NCI-H1092 (cell line): Measurements from ENCODE around the gene CNPY1.

Source experiments
- DNase-seq: peaks from one replicate; lab custom pipeline; 2025; lab: John Stamatoyannopoulos, UW

CNPY1 gene

DNA sequence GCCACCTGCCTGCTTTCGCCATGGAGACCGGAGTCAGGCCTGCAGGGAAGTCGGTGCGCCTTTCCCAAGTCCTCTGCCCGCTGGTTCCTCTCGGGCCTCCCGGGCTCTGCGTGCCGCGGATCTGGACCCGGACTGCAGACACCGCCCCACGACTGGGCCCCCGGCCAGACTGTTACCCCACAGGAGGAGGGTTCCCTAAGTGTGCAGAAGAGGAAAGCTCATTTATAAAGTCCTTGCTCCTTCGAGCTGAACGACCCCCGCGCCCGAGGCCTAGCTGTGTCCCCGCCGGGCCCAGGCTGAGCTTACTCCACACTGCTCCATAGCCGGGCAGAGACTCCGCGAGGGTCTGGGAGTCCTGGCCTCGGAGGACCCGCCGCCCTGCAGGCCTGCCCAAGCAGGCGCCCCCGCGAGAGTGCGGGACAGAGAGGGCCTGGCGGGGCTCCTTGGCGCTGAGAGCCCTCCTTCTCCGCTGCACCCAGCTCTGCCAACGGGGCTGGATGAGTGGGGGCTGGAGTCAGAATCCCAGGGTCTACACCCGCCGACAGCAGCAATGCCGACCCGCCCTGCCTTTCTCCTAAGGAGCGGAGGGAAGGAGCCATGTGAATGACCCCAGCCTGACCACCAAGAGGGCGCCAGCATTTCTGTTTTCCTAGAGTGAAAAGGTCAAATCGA lies 80.1 kb downstream of the CNPY1 start:
- no peak for DNase-seq

DNA sequence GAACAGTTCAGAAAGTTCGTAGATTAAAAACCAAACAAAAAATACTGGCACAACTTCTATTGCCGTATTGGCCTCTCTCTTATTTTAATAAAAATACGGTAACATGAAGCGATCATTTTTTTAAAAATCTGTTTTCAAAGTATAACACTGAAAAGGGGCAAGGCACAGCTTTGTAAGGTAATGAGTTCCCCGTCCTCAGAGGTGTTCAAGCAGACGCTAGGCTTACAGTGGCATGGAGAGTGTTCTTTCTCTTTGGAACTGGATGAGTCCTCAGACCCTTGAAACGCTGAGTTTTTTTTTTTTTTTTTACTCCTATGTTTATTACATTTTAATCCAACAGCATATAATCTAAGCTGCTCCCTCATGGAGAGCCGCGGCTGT lies 80.6 kb downstream of the CNPY1 start:
- DNase-seq, result no peak

DNA sequence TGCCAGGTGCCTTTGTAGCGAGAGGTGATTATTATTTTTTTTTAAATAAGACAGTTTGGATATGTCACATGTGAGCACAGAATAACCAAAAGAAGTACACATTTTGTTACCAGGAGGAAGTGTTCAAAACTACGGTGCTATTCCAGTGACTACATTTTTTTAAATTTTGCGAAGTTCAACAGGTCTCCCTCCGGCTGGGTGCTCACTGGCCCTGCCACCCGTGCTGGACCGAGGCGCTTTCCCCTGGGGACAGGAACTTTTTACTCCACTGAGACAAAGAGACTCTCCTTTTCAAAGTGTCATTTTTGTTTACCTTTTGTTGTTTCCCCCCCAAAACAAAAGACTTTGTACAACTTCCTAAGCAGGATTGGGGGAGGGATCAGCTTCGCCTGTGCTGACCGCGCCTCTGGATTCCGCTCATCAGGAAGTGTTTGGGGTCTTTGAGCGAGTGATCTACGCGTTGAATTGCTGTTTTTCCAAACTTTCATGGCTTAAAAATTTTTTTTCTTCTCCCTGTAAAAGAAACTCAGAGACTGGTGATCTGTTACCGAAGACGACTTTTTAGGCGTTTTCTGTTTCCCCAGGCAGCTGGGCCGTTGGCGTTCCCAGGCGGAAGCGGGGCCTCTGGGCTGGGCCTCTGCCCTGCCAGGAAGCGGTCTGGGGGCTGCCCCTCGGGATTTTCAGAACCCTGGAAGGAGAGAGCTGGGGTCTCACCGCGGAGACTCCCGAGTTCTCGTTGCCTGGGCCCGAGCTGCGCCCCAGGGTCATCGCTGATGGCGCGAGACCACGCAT lies 81.2 kb downstream of the CNPY1 start:
- DNase-seq, result no peak

DNA sequence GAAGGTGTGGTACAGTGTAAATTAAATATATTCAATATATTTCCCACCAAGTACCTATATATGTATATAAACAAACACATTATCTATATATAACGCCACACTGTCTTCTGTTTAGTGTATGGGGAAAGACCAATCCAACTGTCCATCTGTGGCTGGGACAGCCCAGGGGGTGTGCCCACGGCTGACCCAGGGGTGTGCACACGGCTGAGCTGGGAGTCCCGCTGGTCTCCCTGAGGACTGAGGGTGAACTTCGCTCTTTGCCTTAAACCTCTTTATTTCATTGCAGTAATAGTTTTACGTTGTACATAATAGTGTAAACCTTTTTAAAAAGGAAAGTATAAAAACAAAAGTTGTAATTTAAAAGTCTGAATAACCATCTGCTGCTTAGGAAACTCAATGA lies 82.2 kb downstream of the CNPY1 start:
- no peak for DNase-seq

DNA sequence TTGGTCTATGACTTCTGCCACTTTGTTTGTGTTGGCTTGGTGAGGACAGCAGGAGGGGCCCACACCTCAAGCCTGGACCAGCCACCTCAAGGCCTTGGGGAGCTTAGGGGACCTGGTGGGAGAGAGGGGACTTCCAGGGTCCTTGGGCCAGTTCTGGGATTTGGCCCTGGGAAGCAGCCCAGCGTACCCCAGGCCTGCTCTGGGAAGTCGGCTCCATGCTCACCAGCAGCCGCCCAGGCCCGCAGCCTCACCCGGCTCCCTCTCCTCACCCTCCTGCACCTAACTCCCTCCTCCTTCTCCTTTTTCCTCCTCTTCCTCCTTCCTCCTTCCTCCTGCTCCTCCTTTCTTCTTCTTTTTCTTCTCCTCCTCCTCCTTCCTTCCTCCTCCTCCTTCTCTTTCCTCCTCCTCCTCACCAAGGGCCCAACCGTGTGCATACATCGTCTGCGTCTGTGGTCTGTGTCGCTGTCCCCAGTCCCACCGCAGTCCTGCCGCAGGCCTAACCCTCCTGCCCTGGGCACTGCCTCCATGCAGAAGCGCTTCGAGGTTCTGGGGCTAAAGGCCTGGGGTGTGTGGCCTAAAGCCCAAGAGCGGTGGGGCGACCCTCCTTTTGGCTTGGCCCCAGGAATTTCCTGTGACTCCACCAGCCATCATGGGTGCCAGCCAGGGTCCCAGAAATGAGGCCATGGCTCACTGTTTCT lies 83.1 kb downstream of the CNPY1 start:
- no peak for DNase-seq

DNA sequence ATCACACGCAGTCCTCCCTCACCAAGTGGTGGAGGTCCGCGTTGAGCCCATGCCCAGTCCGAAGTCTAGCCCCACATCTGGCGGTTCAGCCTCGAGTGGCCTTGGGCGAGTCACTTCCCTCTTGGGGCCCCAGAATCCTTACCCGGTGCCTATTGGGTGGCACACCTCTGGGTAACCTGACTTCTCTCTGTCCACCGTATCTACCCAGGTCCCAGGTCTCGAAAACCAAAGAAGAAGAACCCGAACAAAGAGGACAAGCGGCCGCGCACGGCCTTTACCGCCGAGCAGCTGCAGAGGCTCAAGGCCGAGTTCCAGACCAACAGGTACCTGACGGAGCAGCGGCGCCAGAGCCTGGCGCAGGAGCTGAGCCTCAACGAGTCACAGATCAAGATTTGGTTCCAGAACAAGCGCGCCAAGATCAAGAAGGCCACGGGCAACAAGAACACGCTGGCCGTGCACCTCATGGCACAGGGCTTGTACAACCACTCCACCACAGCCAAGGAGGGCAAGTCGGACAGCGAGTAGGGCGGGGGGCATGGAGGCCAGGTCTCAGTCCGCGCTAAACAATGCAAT lies 84.1 kb downstream of the CNPY1 start:
- no peak for DNase-seq

DNA sequence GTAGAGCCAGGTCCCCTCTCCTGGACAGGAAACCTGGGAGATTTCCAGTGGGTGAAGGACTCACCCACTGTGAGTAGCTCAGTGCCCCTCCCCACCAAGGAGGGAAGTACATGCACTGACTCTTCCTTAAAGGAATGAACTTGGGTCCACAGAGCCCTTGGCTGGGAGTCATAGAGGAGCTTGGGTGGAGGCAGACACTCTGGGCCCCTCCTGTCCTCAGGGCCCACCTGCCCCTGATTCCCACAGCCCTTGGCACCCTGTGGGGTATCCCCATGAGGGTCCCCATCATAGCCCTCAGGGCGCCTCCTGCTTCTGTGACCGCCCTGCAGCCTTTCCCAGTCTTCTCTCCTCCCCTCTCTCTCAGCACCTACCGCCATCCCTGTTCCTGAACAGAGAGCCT lies 84.7 kb downstream of the CNPY1 start:
- no peak for DNase-seq

DNA sequence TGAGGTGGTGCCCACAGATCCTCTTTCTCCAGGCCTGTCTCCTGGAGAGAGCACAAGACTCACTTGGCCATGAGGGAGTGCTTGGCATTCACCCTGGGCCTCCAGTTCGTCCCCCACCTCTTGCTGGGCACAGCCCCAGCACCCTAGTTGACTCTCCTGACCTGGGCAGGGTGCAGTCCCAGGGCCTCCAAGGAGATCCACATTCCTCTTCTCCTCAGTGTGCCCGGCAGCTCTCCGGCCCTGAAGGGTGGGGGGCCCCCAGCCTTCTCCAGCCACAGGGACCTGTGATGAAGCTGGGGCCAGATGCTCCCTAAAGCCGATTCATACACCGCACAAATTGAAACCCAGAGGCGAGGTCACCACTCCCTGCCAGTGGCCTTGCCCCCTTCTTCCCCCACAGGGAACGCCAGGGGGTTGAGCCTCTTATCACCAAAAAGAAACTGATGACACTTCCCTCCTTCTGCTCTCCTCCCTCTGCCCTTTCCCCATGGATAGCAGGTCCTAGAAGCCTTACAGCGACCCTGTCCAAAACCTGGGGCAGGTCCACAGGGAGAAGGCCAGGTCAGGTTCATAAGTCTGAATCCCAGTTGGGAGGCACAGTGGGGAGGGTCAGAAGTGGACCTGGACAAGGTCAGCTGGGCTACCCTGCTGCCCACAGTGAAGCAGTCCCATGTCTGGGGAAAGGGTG lies 85.3 kb downstream of the CNPY1 start:
- DNase-seq, result no peak

DNA sequence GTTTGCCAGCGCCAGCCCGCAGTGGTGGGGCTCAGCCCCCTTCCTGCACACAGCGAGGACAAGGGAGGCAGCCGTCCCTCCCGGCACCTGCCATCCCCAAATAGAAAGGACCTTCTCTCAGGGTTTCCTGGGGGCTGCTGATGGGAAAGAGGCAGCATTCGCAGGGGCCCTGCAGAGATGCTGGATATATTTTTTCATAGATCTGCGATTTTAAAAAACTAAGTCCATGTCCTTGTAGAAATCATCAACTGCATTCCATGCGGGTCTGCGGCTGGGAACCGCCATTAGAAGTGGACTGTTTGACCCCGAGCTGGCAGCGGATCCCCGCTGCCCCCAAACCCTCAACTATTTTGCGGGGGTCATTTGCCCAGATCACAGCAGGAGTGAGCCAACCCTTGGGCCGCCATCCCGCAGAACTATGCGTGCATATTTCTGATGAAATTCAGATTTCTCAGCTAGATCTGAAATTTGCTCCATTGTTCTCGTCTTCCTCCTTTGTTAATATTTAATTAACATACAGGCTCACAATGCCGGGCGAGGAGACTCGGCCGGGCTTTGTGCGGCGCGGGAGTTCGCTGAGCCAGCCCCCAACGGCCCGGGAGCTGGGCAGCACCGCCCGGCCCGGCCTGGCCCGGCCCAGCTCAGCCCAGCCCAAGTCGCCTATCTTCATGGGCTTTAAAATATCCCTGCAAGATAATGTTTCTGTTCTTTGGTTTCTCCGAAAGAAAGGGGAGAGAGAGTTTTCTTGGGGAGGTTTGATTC lies 86.5 kb downstream of the CNPY1 start:
- DNase-seq, result no peak

DNA sequence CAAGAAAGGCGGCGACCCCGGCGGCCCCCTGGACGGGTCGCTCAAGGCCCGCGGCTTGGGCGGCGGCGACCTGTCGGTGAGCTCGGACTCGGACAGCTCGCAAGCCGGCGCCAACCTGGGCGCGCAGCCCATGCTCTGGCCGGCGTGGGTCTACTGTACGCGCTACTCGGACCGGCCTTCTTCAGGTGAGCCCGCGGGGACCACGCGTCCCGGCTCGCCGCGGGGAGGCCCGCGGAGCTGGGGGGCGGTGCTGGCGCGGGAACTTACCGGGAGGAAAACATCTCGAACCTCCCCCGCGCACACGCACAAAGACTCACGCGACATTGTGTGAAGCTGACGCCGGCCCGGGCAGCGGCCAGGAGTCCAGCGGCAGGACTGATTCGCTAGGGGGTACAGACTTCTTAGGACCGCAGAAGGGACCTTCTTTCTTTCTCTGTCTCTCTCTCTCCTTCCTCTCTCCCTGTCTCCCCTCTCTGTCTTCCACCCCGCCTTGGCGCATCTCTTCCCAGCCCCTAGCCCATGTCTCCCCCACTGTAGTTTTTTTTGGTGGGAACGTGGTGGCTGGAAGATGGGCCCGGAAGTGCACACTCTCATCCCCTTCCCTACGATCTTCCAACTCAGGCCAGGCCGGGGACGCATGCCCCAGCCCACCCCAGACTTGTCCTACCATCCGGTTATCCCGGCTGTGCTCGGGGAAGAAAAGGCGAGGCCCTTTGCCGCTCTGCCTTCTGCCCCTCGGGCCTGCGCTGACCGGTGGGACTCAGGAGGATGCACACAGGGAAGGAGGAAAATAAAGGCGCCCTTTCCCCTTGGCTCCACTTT lies 87.3 kb downstream of the CNPY1 start:
- DNase-seq, result no peak

DNA sequence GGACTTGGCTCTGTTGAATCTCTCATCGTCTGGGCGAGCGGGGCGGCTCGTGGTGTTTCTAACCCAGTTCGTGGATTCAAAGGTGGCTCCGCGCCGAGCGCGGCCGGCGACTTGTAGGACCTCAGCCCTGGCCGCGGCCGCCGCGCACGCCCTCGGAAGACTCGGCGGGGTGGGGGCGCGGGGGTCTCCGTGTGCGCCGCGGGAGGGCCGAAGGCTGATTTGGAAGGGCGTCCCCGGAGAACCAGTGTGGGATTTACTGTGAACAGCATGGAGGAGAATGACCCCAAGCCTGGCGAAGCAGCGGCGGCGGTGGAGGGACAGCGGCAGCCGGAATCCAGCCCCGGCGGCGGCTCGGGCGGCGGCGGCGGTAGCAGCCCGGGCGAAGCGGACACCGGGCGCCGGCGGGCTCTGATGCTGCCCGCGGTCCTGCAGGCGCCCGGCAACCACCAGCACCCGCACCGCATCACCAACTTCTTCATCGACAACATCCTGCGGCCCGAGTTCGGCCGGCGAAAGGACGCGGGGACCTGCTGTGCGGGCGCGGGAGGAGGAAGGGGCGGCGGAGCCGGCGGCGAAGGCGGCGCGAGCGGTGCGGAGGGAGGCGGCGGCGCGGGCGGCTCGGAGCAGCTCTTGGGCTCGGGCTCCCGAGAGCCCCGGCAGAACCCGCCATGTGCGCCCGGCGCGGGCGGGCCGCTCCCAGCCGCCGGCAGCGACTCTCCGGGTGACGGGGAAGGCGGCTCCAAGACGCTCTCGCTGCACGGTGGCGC lies 88.1 kb downstream of the CNPY1 start, which contains the start of gene EN2:
Gene EN2 (plus strand): TSS at position 19 of the 767 bp plus-strand sequence. CDS start 249 bp downstream, at position 268.
- no peak for DNase-seq

DNA sequence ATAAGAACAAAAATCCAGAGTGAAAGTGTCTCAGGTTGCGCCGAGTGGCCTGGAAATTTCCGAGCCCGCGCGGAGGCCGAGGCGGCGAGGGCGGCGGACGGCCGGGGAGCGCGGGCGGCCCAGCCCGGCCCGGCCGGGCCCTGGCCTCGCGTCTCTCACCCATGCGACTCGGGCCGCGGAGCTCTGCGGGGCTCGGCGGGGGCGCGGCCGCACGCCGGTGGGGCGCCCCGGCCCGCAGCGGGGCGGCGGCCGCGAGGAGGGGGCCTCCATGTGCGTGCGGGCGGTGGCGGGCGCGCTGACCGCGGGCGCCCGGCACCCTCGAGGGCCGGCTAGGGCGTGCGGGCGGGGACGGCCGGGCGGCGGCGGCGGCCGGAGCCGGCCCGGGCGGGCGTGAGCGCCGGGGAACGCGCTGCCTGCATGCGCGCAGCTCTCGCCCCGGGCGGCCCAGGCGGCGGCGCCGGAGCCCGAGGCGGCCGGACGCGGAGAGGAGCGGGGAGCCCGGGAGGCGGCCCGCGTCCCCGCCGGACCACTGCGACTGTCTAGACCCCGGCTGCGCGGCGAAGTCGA lies 88.7 kb downstream of the CNPY1 start:
- peak; percentile 25 for DNase-seq

DNA sequence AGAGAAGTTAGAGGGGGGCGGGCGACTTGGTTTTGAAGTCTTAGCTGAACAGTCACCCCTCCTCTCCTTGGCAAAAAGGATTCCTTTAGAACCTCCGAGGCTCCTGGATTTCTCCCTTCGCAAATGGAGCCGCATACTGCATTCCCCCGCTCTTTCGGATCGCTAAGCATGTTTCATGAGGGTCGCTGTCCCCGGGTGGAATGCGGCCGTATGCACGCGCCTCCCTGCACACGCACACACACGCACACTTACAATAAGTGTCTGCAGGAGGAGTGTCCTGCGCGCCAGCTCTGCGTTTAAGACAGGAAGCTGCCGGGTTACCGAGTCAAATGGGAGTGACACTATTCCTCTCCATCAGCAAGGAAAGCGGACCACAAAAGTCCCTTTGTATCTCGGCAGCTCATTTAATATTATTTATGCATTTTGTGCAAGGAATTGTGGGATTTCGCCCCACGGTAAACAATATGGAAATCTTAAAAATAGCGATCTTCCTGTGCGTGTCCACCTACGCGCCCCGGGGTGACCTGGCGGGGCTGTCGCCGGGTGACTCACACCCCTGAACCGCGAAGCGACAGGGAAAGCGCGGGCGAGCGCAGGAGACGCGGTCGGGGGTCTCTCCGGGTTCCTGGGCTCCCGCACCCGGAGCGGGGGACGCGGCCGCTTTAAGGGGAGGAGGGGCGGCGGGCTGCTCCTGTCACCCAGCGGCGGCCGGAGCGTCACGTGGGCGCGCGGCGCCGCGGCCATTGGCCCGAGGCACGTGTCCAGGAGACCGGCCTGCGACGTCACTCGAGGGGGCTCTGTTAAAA lies 89.4 kb downstream of the CNPY1 start:
- peak; percentile 83 for DNase-seq

DNA sequence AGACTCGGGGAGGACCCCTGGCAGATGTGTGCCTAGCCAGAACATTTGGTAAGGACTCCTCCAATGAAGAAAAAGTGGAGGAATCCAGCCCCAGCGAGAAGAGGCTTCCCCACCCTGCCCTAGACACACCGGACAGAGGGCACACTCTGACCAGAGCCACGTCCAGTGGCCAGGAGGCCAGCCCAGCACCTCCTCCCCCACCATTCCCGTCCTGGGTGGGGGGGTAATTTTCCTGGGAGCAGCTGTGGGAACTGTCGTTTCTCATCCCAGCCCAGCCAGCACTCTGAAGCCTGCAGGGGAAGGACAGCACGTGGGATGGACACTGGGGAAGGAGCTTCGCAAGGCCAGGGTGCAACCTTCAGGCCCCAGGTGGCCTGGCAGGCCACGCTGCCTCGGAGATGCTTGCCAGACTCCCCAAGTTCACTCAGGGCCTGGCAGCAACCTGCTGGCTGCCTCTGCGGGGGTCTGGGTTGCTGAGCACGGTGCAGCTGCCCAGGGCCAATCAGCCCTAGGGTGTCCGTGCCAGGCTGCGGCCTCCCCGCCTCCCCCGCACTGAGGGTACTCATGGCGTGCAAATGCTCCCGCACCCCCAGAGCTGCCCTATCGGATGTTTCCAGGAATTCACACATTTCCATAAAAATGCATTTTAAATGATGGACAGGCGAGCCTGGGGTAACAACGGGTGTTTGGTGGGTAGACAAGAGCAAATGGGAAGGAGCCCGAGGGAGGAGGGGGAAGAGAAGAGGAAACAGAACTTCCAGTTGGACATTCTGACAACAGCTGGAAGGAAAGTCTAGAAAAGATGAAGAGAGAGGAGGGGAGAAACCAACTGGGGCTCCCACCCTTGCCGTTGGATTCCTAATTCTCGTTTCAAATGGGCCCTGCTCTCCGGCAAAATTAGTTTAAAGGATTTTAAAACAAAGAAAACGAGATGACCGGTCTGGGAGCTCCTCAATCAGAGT lies 90.3 kb downstream of the CNPY1 start:
- DNase-seq, result no peak

DNA sequence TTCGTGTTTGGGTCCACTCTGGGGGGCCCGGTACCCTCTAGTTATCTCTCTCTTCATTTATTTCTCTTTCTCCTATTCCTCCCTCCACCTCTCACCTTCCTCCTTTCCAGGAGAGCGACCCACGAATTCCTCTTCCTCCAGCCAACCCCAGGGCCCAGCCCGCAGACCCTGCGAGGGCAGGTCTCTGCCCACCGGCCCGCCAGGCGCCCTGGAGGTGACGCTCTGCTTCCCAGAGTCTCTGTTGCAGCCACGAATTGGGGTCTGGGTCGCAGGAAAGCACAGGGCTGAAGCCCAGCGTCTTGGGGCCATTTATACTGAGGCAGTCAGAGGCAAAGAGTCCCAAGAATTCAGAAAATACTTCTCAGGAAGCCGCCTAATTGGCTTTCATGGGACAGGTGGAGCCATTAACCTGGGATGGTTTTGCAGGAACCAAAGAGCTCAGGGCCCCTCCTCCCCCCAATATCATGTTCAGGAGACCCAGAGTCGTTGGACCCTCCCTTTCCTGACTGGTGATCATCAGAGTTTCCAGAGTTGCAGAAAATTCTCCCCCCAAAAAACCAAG lies 91.1 kb downstream of the CNPY1 start:
- no peak for DNase-seq

DNA sequence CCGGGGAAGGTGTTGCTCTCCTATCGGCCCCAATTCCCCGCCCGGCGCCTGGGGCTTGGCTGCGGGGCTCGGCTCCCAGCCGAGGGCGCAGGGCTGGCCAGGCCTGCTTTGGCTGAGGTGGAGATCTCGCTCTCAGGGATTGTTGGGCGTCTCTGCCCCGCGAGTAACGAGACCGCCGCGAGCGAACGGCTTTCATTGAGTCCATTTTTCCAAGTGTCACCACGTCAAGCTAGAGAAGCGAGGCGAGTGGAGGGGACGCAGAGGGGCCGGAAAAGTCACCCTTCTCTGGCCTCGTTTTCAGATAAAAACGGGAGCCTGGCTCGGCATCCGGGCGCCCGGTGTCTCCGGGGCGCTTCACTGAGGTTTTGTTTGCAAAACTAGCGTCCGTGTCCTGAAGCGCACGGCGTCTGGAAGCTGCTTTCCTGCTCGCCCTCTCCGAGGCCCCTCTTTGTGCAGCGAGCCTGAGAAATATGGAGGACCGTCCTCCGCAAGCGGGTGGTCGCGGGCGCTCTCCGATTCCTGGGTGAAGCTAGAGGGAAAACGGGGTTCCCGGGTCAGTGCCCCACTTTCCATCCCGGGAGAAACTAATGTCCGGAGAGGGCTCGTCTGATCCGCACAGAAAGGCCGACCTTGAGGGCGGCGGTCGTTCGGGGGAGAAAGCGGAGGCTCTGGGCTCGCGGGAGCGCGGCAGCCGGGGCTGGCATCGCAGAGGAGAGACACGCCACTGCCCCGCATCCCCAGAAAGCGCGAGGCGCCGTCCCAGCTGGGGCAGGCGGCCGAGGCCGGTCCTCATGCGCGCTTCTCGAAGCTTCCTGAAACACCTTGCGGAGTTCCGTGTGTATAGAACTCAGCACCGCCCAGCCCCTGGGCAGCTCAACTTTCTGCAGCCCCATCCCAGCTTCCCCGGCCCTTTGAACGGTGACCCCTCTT lies 91.9 kb downstream of the CNPY1 start:
- DNase-seq, result peak; percentile 33
